ENCODE measurements around the gene LYPD5.
"Not testable (repeated sequence)": the region's sequence is repeated elsewhere in the genome, so short reads cannot be mapped to it uniquely, and the experiment has no call there.

Gene LYPD5

GRCh38 chr19:43802216-43802951, at the start of gene LYPD5:
LYPD5 (minus strand) TSS chr19:43802447; CDS start chr19:43802380, 67 bp downstream.
- no peak for DNase-seq (ENCODE audit: low read depth)

GRCh38 chr19:43848821-43849220, 46.6 kb upstream of the LYPD5 start:
- no peak for DNase-seq (ENCODE audit: low read depth)

GRCh38 chr19:43847884-43848283, 45.6 kb upstream of the LYPD5 start:
- DNase-seq (ENCODE audit: low read depth): no peak

- DNase-seq (ENCODE audit: low read depth): no peak
Observed at GRCh38 chr19:43847246-43847645, 45.0 kb upstream of the LYPD5 start.

- no peak for DNase-seq (ENCODE audit: low read depth)
Observed at GRCh38 chr19:43842007-43842406, 39.8 kb upstream of the LYPD5 start.

GRCh38 chr19:43839139-43839538, 36.9 kb upstream of the LYPD5 start:
- no peak for DNase-seq (ENCODE audit: low read depth)

- peak; percentile 79 for DNase-seq (ENCODE audit: low read depth)
Observed at GRCh38 chr19:43826787-43827754, 24.8 kb upstream of the LYPD5 start, which contains the start of gene ZNF283. ZNF283 (plus strand) TSS chr19:43827321; CDS start chr19:43833505, 6,184 bp downstream.

GRCh38 chr19:43824572-43824971, 22.3 kb upstream of the LYPD5 start:
- not testable (repeated sequence) for DNase-seq (ENCODE audit: low read depth)

- DNase-seq (ENCODE audit: low read depth): not testable (repeated sequence)
Observed at GRCh38 chr19:43823856-43824255, 21.6 kb upstream of the LYPD5 start.

- DNase-seq (ENCODE audit: low read depth): no peak
Observed at GRCh38 chr19:43820884-43821215, 18.6 kb upstream of the LYPD5 start.

GRCh38 chr19:43820098-43820883, 18.0 kb upstream of the LYPD5 start:
- DNase-seq (ENCODE audit: low read depth): peak; percentile 27

- no peak for DNase-seq (ENCODE audit: low read depth)
Observed at GRCh38 chr19:43818500-43818899, 16.3 kb upstream of the LYPD5 start.

- DNase-seq (ENCODE audit: low read depth): not testable (repeated sequence)
Observed at GRCh38 chr19:43817454-43817853, 15.2 kb upstream of the LYPD5 start.

GRCh38 chr19:43814663-43815352, 12.6 kb upstream of the LYPD5 start:
- DNase-seq (ENCODE audit: low read depth): no peak

- no peak for DNase-seq (ENCODE audit: low read depth)
Observed at GRCh38 chr19:43812688-43813087, 10.4 kb upstream of the LYPD5 start.

- DNase-seq (ENCODE audit: low read depth): no peak
Observed at GRCh38 chr19:43812259-43812658, 10.0 kb upstream of the LYPD5 start.

- no peak for DNase-seq (ENCODE audit: low read depth)
Observed at GRCh38 chr19:43811837-43812236, 9.6 kb upstream of the LYPD5 start.

GRCh38 chr19:43809762-43810696, 7.8 kb upstream of the LYPD5 start:
- DNase-seq (ENCODE audit: low read depth): peak; percentile 37

- no peak for DNase-seq (ENCODE audit: low read depth)
Observed at GRCh38 chr19:43807651-43808050, 5.4 kb upstream of the LYPD5 start.

GRCh38 chr19:43806848-43807247, 4.6 kb upstream of the LYPD5 start:
- no peak for DNase-seq (ENCODE audit: low read depth)
